Measurements from ENCODE around the gene LPP.

The LPP gene

DNA sequence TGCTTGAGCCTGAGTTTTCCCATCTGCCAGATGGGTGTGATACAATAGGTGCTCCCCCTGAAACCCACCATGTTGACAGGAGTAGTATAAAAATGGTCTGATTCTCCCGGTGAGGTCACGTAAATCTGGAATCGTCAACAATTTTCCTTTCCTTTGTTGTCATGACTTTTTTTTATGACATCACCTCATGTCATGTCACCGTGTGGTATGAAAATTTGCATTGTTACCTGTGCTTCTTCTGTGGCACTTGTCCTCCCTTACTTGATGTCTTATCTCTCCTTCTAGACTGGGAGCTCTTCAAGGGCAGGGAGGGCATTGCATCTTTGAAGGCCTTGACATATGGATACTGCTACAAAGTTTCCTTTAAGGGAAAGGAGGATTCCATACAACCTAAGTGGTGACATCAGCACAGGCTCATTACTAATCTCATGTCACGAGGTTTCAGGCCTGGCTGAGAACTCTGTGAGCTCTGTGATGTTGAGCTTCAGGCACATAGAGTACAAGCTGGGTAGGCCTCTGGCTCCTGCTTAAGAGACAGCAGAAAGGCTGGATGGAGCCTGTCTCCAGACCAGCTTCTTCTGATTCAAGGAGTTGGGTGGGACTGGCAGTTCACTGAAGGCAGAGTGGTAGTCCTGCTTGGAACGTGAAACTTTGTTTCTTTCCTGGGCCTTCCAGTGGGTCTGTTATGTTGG, 66.3 kb downstream of the LPP start:
- H3K36me3 ChIP-seq (ENCODE audit: insufficient read depth, low read length), result 0 out of 2 replicates have a peak, but pooled peaks cover 5% of the 10 kb centered on the region
- no peak overlapping the region for H3K9ac ChIP-seq (ENCODE audit: low read depth, low read length)
- H3K9me3 ChIP-seq (ENCODE audit: control insufficient read depth, insufficient read depth, low read length), result no peaks in the 10 kb centered on the region
- peaks cover 18% of the 10 kb centered on the region; the same call in 1 of the 2 replicates for H3K4me1 ChIP-seq (ENCODE audit: insufficient read depth, low read length)

DNA sequence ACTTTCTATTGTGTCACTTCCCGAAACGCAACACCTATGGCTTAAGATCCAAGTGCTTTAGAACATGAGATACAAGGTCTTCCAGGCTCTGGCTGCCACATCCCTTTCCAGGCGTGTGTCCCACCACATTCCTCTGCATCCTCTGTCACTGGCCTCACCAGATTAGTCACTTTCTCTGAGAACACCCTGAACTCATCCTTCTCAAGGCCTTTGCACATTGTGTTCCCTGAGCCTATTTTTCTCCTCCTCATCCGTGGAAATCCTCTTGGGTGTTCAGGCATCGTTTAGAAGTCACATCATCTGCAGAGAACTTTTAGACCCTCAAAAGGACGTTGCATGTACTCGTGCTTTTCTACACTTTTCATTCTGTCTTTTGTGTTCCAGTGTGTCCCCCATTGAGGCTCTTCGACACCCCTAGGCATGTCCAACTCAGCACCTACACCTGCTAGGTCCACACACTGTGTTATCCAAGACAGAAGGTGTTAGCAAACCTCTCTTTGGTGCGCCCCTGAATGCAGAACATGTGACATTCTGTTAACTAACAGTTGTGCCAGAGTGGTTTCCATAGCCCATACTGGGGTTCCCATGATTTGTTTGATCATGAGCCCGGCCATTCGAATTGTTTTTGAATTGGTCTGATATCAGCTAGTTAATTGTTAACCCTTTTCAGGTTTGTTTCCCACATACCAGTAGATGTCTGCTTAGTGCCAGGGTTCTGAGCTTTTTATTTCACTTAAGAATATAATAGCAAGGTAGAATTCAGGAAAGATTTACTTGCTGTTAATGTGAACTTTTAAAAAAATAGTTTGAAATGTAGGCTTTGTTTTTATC, 67.2 kb downstream of the LPP start:
- H3K9ac ChIP-seq (ENCODE audit: low read depth, low read length), result no peak overlapping the region
- H3K4me1 ChIP-seq (ENCODE audit: insufficient read depth, low read length), result peaks cover 14% of the 10 kb centered on the region; the same call in 1 of the 2 replicates
- 0 out of 2 replicates have a peak, but pooled peaks cover 5% of the 10 kb centered on the region for H3K36me3 ChIP-seq (ENCODE audit: insufficient read depth, low read length)
- no peaks in the 10 kb centered on the region for H3K9me3 ChIP-seq (ENCODE audit: control insufficient read depth, insufficient read depth, low read length)

DNA sequence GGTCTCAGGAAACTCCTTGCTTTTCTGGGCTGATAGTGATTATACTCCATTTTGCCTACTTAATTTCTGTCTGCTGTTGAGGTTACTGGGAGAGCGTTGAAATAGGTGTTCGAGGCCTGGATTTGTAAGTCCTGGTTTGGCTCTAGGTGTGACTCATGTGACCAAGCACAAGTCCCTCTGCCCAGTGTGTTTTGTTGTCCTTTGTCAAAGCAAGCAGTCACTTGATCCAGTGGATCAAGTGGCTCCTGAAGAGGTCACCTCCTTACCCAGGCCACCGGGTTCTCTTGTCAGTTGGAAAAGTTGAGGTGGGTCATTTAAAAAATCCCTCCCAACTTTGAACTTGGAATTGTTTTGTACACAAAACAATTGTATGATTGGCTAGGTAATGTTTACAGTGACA, 70.0 kb downstream of the LPP start:
- H3K9ac ChIP-seq (ENCODE audit: low read depth, low read length), result no peak overlapping the region

DNA sequence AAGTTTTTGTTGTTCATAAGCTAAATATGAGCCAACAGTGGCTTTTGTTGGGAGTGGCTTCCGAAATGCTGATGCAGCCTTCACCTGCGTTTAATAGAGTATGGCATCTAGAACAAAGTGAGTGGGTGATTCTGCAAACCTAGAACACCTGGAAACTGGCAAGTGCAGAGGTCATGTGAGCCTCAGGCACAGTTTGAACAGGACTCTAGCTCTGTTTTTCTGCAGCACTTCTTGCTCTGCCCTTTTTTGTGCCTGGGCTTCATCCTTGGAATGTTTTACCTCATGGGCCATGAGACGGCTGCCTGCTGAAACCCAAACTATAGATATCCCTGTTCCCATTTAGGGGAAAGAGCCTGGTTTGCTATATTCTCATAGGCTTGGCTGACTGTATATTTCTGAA, 73.5 kb downstream of the LPP start:
- Histone ChIP-seq H3K4me1 (ENCODE audit: insufficient read depth, low read length) (no peaks in the 10 kb centered on the region; the same call in 1 of the 2 replicates), H3K9ac (ENCODE audit: low read depth, low read length) (no peak overlapping the region), H3K9me3 (ENCODE audit: control insufficient read depth, insufficient read depth, low read length) (no peaks in the 10 kb centered on the region), H3K36me3 (ENCODE audit: insufficient read depth, low read length) (no peaks in the 10 kb centered on the region)

More for the DNA sequence above, 70.0 kb downstream of the LPP start:
- Histone ChIP-seq H3K36me3 (ENCODE audit: insufficient read depth, low read length) (0 out of 2 replicates have a peak, but pooled peaks cover 5% of the 10 kb centered on the region), H3K9me3 (ENCODE audit: control insufficient read depth, insufficient read depth, low read length) (no peaks in the 10 kb centered on the region), H3K4me1 (ENCODE audit: insufficient read depth, low read length) (no peaks in the 10 kb centered on the region)

DNA sequence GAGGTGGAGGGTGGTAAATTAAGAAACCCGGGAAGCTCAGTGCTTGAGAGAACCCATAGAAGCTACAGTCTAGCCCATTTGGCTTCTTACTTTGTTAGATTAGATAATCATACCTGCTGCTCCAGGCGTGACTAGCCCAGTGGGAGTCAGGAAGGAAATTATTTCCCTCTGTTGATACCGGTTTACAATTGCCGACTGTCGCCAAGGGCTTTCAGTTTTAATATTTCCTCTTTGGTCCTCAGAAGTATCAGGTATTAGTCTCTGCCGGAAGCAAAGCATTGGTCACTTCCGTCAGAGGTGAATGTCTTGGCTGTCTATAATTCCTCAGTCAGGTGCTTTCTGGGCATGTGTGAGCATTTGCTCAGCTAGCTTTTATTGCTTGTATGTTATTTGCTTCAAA, 75.2 kb downstream of the LPP start:
- Histone ChIP-seq H3K9me3 (ENCODE audit: control insufficient read depth, insufficient read depth, low read length) (no peaks in the 10 kb centered on the region), H3K9ac (ENCODE audit: low read depth, low read length) (no peak overlapping the region), H3K4me1 (ENCODE audit: insufficient read depth, low read length) (no peaks in the 10 kb centered on the region; the same call in 1 of the 2 replicates), H3K36me3 (ENCODE audit: insufficient read depth, low read length) (no peaks in the 10 kb centered on the region)

DNA sequence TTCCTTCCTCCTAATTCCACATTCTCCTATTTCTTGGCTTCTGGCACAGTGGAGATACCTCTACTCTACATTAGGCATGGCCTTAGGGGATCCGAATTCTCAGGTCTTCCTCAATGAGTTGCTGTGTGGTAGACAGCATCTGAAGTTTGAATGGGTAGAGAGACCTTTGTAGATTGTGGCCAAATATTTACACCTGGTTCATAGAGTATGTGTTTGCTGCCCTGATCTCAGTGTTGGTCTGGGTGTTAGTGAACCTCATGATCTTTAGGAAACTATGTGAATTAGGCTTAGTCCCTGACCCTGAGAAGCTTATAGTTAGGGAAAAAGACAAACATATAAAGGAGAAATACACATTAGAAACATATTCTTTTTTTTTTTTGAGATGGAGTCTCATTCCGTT, 75.8 kb downstream of the LPP start:
- Histone ChIP-seq H3K9ac (ENCODE audit: low read depth, low read length) (no peak overlapping the region), H3K4me1 (ENCODE audit: insufficient read depth, low read length) (no peaks in the 10 kb centered on the region; the same call in 1 of the 2 replicates), H3K36me3 (ENCODE audit: insufficient read depth, low read length) (no peaks in the 10 kb centered on the region), H3K9me3 (ENCODE audit: control insufficient read depth, insufficient read depth, low read length) (no peaks in the 10 kb centered on the region)

DNA sequence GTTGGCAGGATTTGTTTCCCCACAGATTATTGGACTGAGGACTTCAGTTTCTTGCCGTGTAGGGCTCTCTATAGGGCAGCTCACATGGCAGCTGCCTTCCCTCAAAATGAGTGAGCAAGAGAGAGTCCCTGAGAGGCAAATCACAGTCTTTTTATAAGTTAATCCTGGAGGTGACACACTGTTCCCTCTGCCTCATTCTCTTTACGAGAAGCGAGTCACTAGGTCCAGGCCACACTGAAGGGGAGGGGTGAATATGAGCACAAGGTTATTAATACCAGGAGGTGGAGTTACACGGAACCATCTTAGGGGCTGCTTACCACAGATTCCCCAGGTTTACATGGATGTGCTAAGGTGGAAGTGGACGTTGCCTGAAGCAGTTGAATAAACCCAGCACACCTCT, 77.0 kb downstream of the LPP start:
- Histone ChIP-seq H3K4me1 (ENCODE audit: insufficient read depth, low read length) (no peaks in the 10 kb centered on the region; the same call in 1 of the 2 replicates), H3K9ac (ENCODE audit: low read depth, low read length) (no peak overlapping the region), H3K36me3 (ENCODE audit: insufficient read depth, low read length) (peaks cover 2% of the 10 kb centered on the region; the same call in 1 of the 2 replicates), H3K9me3 (ENCODE audit: control insufficient read depth, insufficient read depth, low read length) (no peaks in the 10 kb centered on the region)

DNA sequence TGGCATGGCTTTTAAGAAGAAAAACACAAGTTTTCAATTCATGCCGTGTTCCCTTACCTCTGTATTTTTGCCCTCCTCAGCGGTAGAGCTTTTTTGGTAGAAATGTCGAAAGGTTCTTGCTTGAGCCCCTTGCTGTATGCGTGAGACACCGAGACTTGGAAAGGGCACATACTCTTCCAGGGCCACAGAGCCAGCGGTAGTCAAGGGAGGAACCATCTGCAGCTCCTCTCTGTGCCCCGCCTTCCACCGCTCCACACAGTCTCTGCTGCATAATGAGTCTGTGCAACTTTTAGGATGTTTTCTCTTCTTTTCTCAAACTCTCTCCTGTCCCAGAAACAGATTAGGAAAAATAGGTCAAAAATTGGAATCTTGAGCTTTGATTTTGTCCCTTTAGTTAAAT, 77.5 kb downstream of the LPP start:
- Histone ChIP-seq H3K9ac (ENCODE audit: low read depth, low read length) (no peak overlapping the region), H3K4me1 (ENCODE audit: insufficient read depth, low read length) (no peaks in the 10 kb centered on the region; the same call in 1 of the 2 replicates), H3K9me3 (ENCODE audit: control insufficient read depth, insufficient read depth, low read length) (no peaks in the 10 kb centered on the region), H3K36me3 (ENCODE audit: insufficient read depth, low read length) (peaks cover 2% of the 10 kb centered on the region; the same call in 1 of the 2 replicates)

DNA sequence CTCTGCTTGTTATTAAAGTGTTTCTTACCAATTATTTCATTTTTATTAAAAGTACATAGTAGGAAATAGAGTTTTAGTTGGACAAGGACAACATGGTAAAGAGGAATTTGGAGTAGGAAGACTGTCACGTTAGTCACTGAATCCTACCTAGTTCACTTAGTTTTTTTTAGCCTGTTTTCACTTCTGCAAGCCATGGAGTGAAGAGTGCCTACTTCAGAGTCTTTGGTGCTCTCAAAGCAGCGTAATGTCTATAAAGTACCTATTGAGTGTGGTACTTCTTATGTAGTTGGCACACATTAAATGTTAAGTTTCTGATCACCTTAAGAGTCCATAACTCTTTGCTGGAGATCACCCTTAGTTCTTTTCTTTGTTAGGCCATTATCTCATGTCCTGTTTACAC, 78.7 kb downstream of the LPP start:
- Histone ChIP-seq H3K4me1 (ENCODE audit: insufficient read depth, low read length) (no peaks in the 10 kb centered on the region; the same call in 1 of the 2 replicates), H3K9me3 (ENCODE audit: control insufficient read depth, insufficient read depth, low read length) (no peaks in the 10 kb centered on the region), H3K36me3 (ENCODE audit: insufficient read depth, low read length) (peaks cover 2% of the 10 kb centered on the region; the same call in 1 of the 2 replicates), H3K9ac (ENCODE audit: low read depth, low read length) (no peak overlapping the region)

DNA sequence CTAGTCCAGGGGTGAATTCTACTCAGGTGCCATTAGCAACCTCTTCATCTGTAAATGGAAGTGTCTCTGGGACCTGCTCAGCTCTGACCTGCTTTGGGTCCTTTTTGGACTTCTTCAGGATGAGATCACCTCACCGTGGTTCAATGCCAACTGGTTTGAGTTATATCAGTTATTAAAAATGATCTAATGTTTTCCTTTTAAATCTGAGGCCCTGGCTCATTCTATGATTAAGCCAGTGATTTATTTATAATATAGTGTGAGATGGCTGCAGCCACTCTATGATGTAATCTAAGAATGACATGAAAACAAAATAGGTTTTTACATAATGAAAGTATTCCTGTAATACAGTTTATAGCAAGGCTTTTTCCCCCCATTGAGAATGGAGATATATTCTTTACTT, 79.4 kb downstream of the LPP start:
- Histone ChIP-seq H3K9ac (ENCODE audit: low read depth, low read length) (no peak overlapping the region), H3K36me3 (ENCODE audit: insufficient read depth, low read length) (peaks cover 2% of the 10 kb centered on the region; the same call in 1 of the 2 replicates), H3K4me1 (ENCODE audit: insufficient read depth, low read length) (no peaks in the 10 kb centered on the region; the same call in 1 of the 2 replicates), H3K9me3 (ENCODE audit: control insufficient read depth, insufficient read depth, low read length) (no peaks in the 10 kb centered on the region)

DNA sequence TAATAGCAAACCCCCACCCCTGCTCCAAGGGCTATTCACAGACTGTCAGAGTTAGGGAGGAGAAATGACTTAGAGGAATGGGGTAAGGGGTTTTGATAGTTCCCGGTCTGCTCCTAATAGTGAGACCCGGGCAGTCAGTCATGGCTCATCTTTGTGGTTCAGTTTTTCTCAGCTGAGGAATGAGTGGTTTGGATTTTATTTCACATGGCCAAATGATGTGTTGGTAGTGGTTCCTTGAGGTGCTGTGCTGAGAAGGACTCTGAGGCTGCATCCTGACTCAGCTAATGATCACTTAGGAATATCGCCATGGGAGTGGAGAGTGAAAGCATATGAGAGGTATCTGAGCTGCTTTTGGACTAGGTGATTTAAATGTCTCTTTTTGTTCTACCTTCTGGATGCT, 80.2 kb downstream of the LPP start:
- Histone ChIP-seq H3K36me3 (ENCODE audit: insufficient read depth, low read length) (peaks cover 2% of the 10 kb centered on the region; the same call in 1 of the 2 replicates), H3K9ac (ENCODE audit: low read depth, low read length) (no peak overlapping the region), H3K9me3 (ENCODE audit: control insufficient read depth, insufficient read depth, low read length) (no peaks in the 10 kb centered on the region), H3K4me1 (ENCODE audit: insufficient read depth, low read length) (no peaks in the 10 kb centered on the region; the same call in 1 of the 2 replicates)

DNA sequence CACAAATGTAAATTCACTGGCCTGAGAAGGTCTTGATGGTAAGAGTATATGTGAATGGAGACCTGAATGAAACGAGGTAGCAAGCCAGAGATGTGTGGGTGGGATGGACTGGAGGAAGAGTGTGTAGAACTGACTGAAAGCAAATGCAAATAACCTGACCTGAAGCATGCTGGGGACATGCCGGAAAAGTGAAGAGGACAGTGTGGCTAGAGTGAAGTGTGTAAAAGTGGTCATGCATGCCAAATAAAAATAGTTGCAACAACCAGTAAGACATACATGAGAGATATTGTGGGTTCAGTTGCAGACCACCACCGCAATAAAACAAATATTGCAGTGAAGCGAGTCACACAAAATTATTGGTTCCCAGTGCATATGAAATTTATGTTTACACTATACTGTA, 82.3 kb downstream of the LPP start:
- Histone ChIP-seq H3K4me1 (ENCODE audit: insufficient read depth, low read length) (no peaks in the 10 kb centered on the region; the same call in 1 of the 2 replicates), H3K36me3 (ENCODE audit: insufficient read depth, low read length) (peaks cover 2% of the 10 kb centered on the region), H3K9ac (ENCODE audit: low read depth, low read length) (no peak overlapping the region), H3K9me3 (ENCODE audit: control insufficient read depth, insufficient read depth, low read length) (no peaks in the 10 kb centered on the region)

DNA sequence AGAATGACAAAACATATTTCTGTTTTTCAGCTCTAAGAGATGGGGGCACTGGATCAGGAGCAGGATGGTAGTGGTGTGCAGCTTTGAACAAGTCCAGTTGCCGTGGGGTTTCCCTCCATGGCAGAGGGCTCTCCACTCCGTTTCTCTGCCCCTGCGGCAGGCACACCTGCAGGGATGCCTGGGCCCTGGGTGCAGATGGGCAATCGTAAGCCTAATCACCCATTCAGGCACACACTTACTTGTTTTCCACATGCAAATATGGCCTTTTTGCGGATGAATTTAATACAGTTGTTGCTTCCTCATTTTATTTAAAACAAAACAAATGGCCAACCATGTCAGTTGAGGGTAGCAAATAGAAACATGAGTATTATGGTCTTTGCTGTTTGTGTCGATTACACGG, 85.1 kb downstream of the LPP start:
- Histone ChIP-seq H3K4me1 (ENCODE audit: insufficient read depth, low read length) (peaks cover 4% of the 10 kb centered on the region), H3K36me3 (ENCODE audit: insufficient read depth, low read length) (peaks cover 2% of the 10 kb centered on the region), H3K9me3 (ENCODE audit: control insufficient read depth, insufficient read depth, low read length) (no peaks in the 10 kb centered on the region), H3K9ac (ENCODE audit: low read depth, low read length) (no peak overlapping the region)

DNA sequence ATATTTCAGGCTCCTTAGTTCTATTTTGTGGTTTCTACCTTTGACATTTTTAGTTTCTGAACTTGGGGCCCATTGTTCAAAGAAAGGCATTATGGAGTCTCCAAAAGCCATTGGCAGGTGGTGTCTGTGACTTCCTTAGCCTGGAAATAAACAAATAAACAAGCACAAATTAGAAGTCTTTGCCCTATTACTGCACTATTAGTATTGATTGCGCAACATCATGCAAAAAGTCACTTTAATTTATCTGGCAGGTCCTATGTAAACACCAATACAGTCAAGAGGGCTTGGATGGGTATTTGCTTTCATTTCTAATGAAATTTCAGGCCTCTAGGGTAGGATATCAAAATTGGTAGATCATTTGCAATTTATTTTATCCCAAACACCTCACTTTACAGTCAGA, 85.6 kb downstream of the LPP start:
- Histone ChIP-seq H3K9ac (ENCODE audit: low read depth, low read length) (no peak overlapping the region), H3K4me1 (ENCODE audit: insufficient read depth, low read length) (peaks cover 7% of the 10 kb centered on the region), H3K36me3 (ENCODE audit: insufficient read depth, low read length) (peaks cover 2% of the 10 kb centered on the region), H3K9me3 (ENCODE audit: control insufficient read depth, insufficient read depth, low read length) (no peaks in the 10 kb centered on the region)
